Stomach (tissue), 4 donors: Measurements from ENCODE around the gene CNOT1.

Source experiments
- CTCF ChIP-seq, 7 experiments: fragments of 450-650 bp in 4 of 7; fragments of 200-600 bp in 3 of 7; sonication (generic) in 3 of 7; IDR thresholded peaks; one replicate each; pipeline ENCODE4 v1.5.1; 2016 to 2019; ENCODE audit warnings: antibody characterized with exemption in 7 of 7, control low read depth in 2 of 7, mild to moderate bottlenecking in 1 of 7
- EP300 ChIP-seq: sonication (generic); formaldehyde crosslinking; IDR thresholded peaks from one replicate; pipeline ENCODE4 v1.6.1; 2017; ENCODE audit warnings: antibody characterized with exemption
- POLR2A ChIP-seq, 4 donors: fragments of 450-650 bp; IDR thresholded peaks; one replicate each; pipeline ENCODE4 v1.6.1; 2016; ENCODE audit warnings: antibody characterized with exemption in 4 of 4, control low read depth in 2 of 4, mild to moderate bottlenecking in 1 of 4, moderate library complexity in 1 of 4
- POLR2AphosphoS5 ChIP-seq, 3 donors: sonication (generic); formaldehyde crosslinking; IDR thresholded peaks; one replicate each; pipeline ENCODE4 v1.6.1; 2016; ENCODE audit warnings: antibody characterized with exemption in 3 of 3

GRCh38 chr16:58537124-58537906, 92.3 kb downstream of the CNOT1 start:
- no peak for TF ChIP-seq POLR2A (IDR thresholded peaks at IDR 0.05)
- no peak for TF ChIP-seq CTCF (IDR thresholded peaks at IDR 0.05)
- no peak for TF ChIP-seq EP300
- TF ChIP-seq POLR2AphosphoS5 (IDR thresholded peaks at IDR 0.05): no peak
